Measurements from ENCODE around the gene ITPRIP. TPM values are rescaled to one million over a fixed set of nuclear protein-coding genes. Genes with fewer than 3 reads are reported as not detected.
A peak's percentile ranks its signal among the peaks of the same experiment; 100 is the strongest.

ITPRIP gene
- total and polyA plus RNA-seq, 10 donors = 7.2 to 37.8 (median 28.2) TPM

- no peaks in the 10 kb centered on the region for H3K9me3 ChIP-seq
- no peak for DNase-seq
- TF ChIP-seq POLR2A (IDR thresholded peaks at IDR 0.05) (no peak), CTCF (IDR thresholded peaks at IDR 0.05 in 8 of 11, conservative IDR thresholded peaks at IDR 0.05 in 3 of 11) (no peak), POLR2AphosphoS5 (IDR thresholded peaks at IDR 0.05) (no peak)
- 84 to 91% (median 88%) methylated on average over 5 of the region's 5 CpGs for WGBS, 5 donors
- H3K4me3 ChIP-seq = no peak overlapping the region
- H3K36me3 ChIP-seq = peaks cover 0 to 100% (median 68%) of the 10 kb centered on the region in 6 donors
- H3K27ac ChIP-seq = peak overlapping the region in 2 of 8 donors; percentile 61 to 63
- no peaks in the 10 kb centered on the region for H3K27me3 ChIP-seq (replicated peaks in 1 of 7)
- intact Hi-C loops (cut with DNase I; ENCODE audit: low total_unique reads) = no loop called here
- peaks cover 31 to 100% (median 86%) of the 10 kb centered on the region in 6 donors for H3K4me1 ChIP-seq
Observed at GRCh38 chr10:104262055-104262454, 76.2 kb downstream of the ITPRIP start.

GRCh38 chr10:104260775-104261115, 77.5 kb downstream of the ITPRIP start:
- no peaks in the 10 kb centered on the region for H3K27me3 ChIP-seq (replicated peaks in 1 of 7)
- H3K4me3 ChIP-seq = no peak overlapping the region
- no peaks in the 10 kb centered on the region for H3K9me3 ChIP-seq
- H3K4me1 ChIP-seq = peaks cover 40 to 100% (median 86%) of the 10 kb centered on the region in 6 donors
- no peak for DNase-seq
- H3K27ac ChIP-seq = peak overlapping the region in 6 of 8 donors; percentile 4 to 63 (median 32)
- peaks cover 0 to 88% (median 55%) of the 10 kb centered on the region in 6 donors for H3K36me3 ChIP-seq
- intact Hi-C loops (cut with DNase I; ENCODE audit: low total_unique reads) = no loop called here
- no peak for TF ChIP-seq CTCF (IDR thresholded peaks at IDR 0.05 in 8 of 11, conservative IDR thresholded peaks at IDR 0.05 in 3 of 11)
- TF ChIP-seq POLR2AphosphoS5 (IDR thresholded peaks at IDR 0.05) = no peak
- TF ChIP-seq POLR2A (IDR thresholded peaks at IDR 0.05) = no peak
- WGBS, 5 donors = 16 to 27% (median 21%) methylated on average over 3 of the region's 3 CpGs

DNA sequence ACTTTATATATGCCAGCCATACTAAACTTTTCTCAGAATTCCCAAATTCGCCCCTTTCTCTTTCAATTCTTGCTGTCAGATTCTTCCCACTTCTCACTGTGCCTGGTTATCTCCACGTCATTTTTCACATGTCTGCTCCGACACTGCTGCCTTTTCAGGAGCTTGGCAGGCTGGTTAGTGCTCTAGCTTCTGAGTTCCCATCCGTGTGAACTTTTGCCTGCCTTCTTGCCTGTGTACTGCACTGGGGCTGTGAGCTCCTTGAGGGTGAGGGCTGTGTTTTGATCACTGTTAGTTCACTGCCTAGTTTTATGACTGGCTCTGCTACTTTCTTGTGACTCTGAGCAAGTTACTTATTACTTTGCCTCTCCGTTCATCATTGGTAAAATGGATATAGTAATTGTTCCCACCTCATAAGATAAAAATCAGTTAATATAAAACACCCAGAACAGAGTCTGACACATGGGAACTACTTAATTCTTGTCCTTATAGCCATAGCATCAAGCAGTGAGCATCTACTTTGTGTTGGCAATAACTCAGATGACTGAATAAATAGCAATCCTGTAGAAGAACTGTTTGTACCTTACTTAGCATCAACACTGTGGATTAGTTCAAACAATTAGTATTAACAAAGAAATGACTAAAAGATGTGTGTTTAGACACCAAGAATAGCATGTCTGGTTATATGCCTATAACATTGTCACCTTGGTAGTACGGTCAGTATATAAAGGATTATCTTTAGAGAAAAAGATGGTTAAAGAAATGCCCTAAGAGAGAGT, 78.1 kb downstream of the ITPRIP start:
- Histone ChIP-seq H3K4me3 (no peak overlapping the region), H3K36me3 (peaks cover 0 to 83% (median 50%) of the 10 kb centered on the region in 6 donors), H3K4me1 (peaks cover 40 to 98% (median 83%) of the 10 kb centered on the region in 6 donors), H3K9me3 (no peaks in the 10 kb centered on the region), H3K27me3 (replicated peaks in 1 of 7) (no peaks in the 10 kb centered on the region), H3K27ac (peak overlapping the region in 6 of 8 donors; percentile 4 to 63 (median 32))
- intact Hi-C loops (cut with DNase I; ENCODE audit: low total_unique reads) = no loop called here
- no peak for TF ChIP-seq POLR2A (IDR thresholded peaks at IDR 0.05)
- no peak for TF ChIP-seq CTCF (IDR thresholded peaks at IDR 0.05 in 8 of 11, conservative IDR thresholded peaks at IDR 0.05 in 3 of 11)
- TF ChIP-seq POLR2AphosphoS5 (IDR thresholded peaks at IDR 0.05) = no peak
- 83 to 89% (median 88%) methylated on average over 6 of the region's 6 CpGs for WGBS, 5 donors
- DNase-seq = no peak

Small RNA genes lying within 50 kb of the gene (microRNA-seq; reads per million reads assigned to microRNA genes)
- 0 to 1.1 (median 0) reads per million in 3 donors for gene MIR4482

Small RNA genes lying within 50 kb of the gene (small RNA-seq; reads per million reads assigned to genes)
- 0 to 0.81 (median 0.18) reads per million in 4 donors for gene MIR4482

Other genes with a start within 250 kb of the ITPRIP start
- 10 to 100 TPM in 2 of 7 donors, 1 to 10 TPM in 5; 7.5 to 13.2 (median 9.1) TPM for gene SFR1, start 216.3 kb downstream of the ITPRIP start, total RNA-seq
- gene SFR1, start 216.3 kb downstream of the ITPRIP start, polyA plus RNA-seq = 1 to 10 TPM; 7.8 to 9.9 (median 9.8) TPM
- gene CFAP43, start 106.1 kb downstream of the ITPRIP start, total RNA-seq = 1 to 10 TPM in 1 of 7 donors, under 1 TPM in 5, not detected in 1; 0.13 to 1.1 (median 0.30) TPM
- under 1 TPM; 0.17 to 0.30 (median 0.22) TPM for gene CFAP43, start 106.1 kb downstream of the ITPRIP start, polyA plus RNA-seq
- 100 to 1,000 TPM in 1 of 7 donors, 10 to 100 TPM in 6; 64.4 to 104 (median 81.7) TPM for gene GSTO1, start 83.6 kb downstream of the ITPRIP start, total RNA-seq
- 100 to 1,000 TPM in 2 of 3 donors, 10 to 100 TPM in 1; 88.1 to 157 (median 131) TPM for gene GSTO1, start 83.6 kb downstream of the ITPRIP start, polyA plus RNA-seq
- gene GSTO2, start 69.3 kb downstream of the ITPRIP start, total RNA-seq = 1 to 10 TPM in 1 of 7 donors, under 1 TPM in 6; 0.32 to 1.4 (median 0.77) TPM
- gene GSTO2, start 69.3 kb downstream of the ITPRIP start, polyA plus RNA-seq = under 1 TPM; 0.91 to 0.99 (median 0.91) TPM
- gene CFAP58, start 15.4 kb upstream of the ITPRIP start, total RNA-seq = 1 to 10 TPM in 1 of 7 donors, under 1 TPM in 5, not detected in 1; 0.37 to 1.4 (median 0.46) TPM
- gene CFAP58, start 15.4 kb upstream of the ITPRIP start, polyA plus RNA-seq = under 1 TPM; 0.10 to 0.36 (median 0.15) TPM

Data from spleen (tissue), 11 donors.